ENCODE data around the gene FTCD. TPM values are rescaled to one million over a fixed set of nuclear protein-coding genes. Genes with fewer than 3 reads are reported as not detected.

Gene FTCD
- total RNA-seq, 1 experiment from 2014 or later = 0.21 TPM

- H3K9me3 ChIP-seq (ENCODE audit: control insufficient read depth, insufficient read depth, low read depth, low read length) = no peaks in the 10 kb centered on the region
- no peak overlapping the region for H3K27ac ChIP-seq (ENCODE audit: low read length)
- POLR2A ChIA-PET = no interaction called here
- no peak for DNase-seq (ENCODE audit: low read depth, low spot score)
- CTCF ChIA-PET = no interaction called here
- ATAC-seq = no peak
- H3K4me1 ChIP-seq (ENCODE audit: control insufficient read depth, insufficient read depth, low read length) = no peaks in the 10 kb centered on the region
- BruUV-seq (replicated peaks) = no TSS peak
- no peak overlapping the region for H3K4me3 ChIP-seq (ENCODE audit: low read depth in 2 of 2, low read length in 2 of 2)
- in situ Hi-C loops (cut with HindIII; ENCODE audit: low pct_unique_long_range_greater_than_20kb, low sequenced_read_pairs) (no loop called here), intact Hi-C loops (cut with micrococcal nuclease; ENCODE audit: unreplicated experiment) (no loop called here)
- H3K27me3 ChIP-seq (ENCODE audit: control insufficient read depth, insufficient read depth, low read length) = no peaks in the 10 kb centered on the region
- no peaks in the 10 kb centered on the region for H3K36me3 ChIP-seq (ENCODE audit: control insufficient read depth, insufficient read depth, low read length)
- TF ChIP-seq SIN3A (IDR thresholded peaks at IDR 0.05; ENCODE audit: borderline replicate concordance, insufficient read depth, low read depth, low read length) (no peak), REST (IDR thresholded peaks at IDR 0.05; ENCODE audit: insufficient read depth in 1 of 2, low read depth in 2 of 2, low read length in 1 of 2) (no peak), CTCF (IDR thresholded peaks at IDR 0.05) (no peak), POLR2AphosphoS5 (IDR thresholded peaks at IDR 0.05; ENCODE audit: low read depth, low read length) (no peak), TCF7L2 (IDR thresholded peaks at IDR 0.05; ENCODE audit: low read depth, low read length) (no peak)
These were observed 4.8 kb downstream of the FTCD start for GRCh38 chr21:46150491-46151121.

GRCh38 chr21:46150073-46150472, 5.3 kb downstream of the FTCD start:
- Histone ChIP-seq H3K4me3 (ENCODE audit: low read depth in 2 of 2, low read length in 2 of 2) (no peak overlapping the region), H3K27me3 (ENCODE audit: control insufficient read depth, insufficient read depth, low read length) (no peaks in the 10 kb centered on the region), H3K36me3 (ENCODE audit: control insufficient read depth, insufficient read depth, low read length) (no peaks in the 10 kb centered on the region), H3K27ac (ENCODE audit: low read length) (no peak overlapping the region), H3K4me1 (ENCODE audit: control insufficient read depth, insufficient read depth, low read length) (no peaks in the 10 kb centered on the region), H3K9me3 (ENCODE audit: control insufficient read depth, insufficient read depth, low read depth, low read length) (no peaks in the 10 kb centered on the region)
- POLR2A ChIA-PET = interaction anchor here (0.6 kb wide), 1 partner anchor 265 kb away, joined by 7 read pairs; no protein-coding TSS in a partner anchor
- TF ChIP-seq POLR2AphosphoS5 (IDR thresholded peaks at IDR 0.05; ENCODE audit: low read depth, low read length) = no peak
- TF ChIP-seq SIN3A (IDR thresholded peaks at IDR 0.05; ENCODE audit: borderline replicate concordance, insufficient read depth, low read depth, low read length) = no peak
- no peak for TF ChIP-seq TCF7L2 (IDR thresholded peaks at IDR 0.05; ENCODE audit: low read depth, low read length)
- TF ChIP-seq REST (IDR thresholded peaks at IDR 0.05; ENCODE audit: insufficient read depth in 1 of 2, low read depth in 2 of 2, low read length in 1 of 2) = no peak
- no peak for TF ChIP-seq CTCF (IDR thresholded peaks at IDR 0.05)
- intact Hi-C loops (cut with micrococcal nuclease; ENCODE audit: unreplicated experiment) (no loop called here), in situ Hi-C loops (cut with HindIII; ENCODE audit: low pct_unique_long_range_greater_than_20kb, low sequenced_read_pairs) (no loop called here)
- ATAC-seq (no peak), DNase-seq (ENCODE audit: low read depth, low spot score) (no peak)
- CTCF ChIA-PET = interaction anchor here (0.7 kb wide), 1 partner anchor 181 kb away, joined by 9 read pairs; no protein-coding TSS in a partner anchor
- no TSS peak for BruUV-seq (replicated peaks)

Data from Panc1 (cell line).